ENCODE results near the gene ZNF785.
A peak's percentile ranks its signal among the peaks of the same experiment; 100 is the strongest.

The ZNF785 gene

GRCh38 chr16:30565526-30565925, 20.0 kb downstream of the ZNF785 start:
- TF ChIP-seq, protein P1, sequence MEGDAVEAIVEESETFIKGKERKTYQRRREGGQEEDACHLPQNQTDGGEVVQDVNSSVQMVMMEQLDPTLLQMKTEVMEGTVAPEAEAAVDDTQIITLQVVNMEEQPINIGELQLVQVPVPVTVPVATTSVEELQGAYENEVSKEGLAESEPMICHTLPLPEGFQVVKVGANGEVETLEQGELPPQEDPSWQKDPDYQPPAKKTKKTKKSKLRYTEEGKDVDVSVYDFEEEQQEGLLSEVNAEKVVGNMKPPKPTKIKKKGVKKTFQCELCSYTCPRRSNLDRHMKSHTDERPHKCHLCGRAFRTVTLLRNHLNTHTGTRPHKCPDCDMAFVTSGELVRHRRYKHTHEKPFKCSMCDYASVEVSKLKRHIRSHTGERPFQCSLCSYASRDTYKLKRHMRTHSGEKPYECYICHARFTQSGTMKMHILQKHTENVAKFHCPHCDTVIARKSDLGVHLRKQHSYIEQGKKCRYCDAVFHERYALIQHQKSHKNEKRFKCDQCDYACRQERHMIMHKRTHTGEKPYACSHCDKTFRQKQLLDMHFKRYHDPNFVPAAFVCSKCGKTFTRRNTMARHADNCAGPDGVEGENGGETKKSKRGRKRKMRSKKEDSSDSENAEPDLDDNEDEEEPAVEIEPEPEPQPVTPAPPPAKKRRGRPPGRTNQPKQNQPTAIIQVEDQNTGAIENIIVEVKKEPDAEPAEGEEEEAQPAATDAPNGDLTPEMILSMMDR (conservative IDR thresholded peaks at IDR 0.05; ENCODE audit: control insufficient read depth, insufficient read depth, low read depth, low read length): no peak
- H3K4me3 ChIP-seq (ENCODE audit: control insufficient read depth, low read depth, low read length): no peak overlapping the region
- no peak for DNase-seq (ENCODE audit: low read depth)

DNA sequence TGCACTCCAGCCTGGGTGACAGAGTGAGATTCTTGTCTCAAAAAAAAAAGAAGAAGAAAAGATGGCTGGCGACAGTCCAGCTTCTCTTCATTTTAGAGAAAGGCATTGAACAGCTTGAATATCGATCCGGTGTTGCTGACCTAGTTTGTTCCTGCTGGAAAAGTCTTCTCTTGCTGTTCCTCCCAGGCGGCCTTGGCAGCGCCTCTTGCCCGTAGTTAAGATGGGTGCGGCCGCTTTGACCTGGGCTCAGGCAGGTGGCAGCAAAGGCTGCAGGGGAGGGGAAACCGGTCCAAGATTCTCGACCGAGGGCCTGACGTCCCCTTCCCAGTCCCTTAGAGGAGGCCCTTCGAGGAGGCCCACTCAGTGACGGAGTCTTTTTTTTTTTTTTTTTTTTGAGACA, 23.5 kb downstream of the ZNF785 start:
- no peak overlapping the region for H3K4me3 ChIP-seq (ENCODE audit: control insufficient read depth, low read depth, low read length)
- no peak for DNase-seq (ENCODE audit: low read depth)
- TF ChIP-seq, protein P1 (conservative IDR thresholded peaks at IDR 0.05; ENCODE audit: control insufficient read depth, insufficient read depth, low read depth, low read length): no peak

DNA sequence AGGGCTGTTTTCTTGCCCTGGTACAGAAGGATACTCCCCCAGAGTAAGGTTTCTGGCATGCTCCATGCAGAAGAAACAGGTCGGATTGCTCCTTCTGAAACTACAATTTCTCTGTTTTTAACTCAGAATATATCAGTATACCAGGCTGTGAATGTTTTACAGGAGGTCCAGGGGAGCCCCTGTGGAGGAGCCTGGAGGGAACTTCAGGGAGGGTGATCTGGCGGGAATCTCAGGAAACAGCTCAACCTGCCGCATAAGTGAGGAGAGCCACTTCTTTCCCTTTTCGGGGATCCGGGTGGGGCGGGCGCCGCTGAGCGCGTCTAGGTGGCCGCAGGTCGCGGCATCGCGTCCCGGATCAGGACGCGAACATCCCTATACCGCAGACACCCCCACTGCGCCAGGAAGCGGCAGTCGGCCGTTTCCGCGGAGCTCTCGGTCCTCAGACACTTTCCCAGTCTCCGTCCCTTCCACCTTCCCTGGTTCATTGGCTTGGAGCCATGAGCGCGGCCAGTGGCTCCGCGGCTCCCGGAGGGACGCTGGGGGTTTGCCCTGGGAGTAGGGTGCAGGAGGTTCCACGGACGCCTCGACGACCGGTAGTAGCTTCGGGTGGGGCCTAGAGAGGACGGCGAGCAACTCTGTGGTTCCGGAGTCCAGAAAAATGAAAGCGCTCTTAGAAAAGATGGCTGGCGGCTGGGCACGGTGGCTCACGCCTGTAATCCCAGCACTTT, 24.2 kb downstream of the ZNF785 start:
- peak overlapping the region; percentile 38 for H3K4me3 ChIP-seq (ENCODE audit: control insufficient read depth, low read depth, low read length)
- DNase-seq (ENCODE audit: low read depth): peak; percentile 8
- TF ChIP-seq, protein P1 (conservative IDR thresholded peaks at IDR 0.05; ENCODE audit: control insufficient read depth, insufficient read depth, low read depth, low read length): no peak

DNA sequence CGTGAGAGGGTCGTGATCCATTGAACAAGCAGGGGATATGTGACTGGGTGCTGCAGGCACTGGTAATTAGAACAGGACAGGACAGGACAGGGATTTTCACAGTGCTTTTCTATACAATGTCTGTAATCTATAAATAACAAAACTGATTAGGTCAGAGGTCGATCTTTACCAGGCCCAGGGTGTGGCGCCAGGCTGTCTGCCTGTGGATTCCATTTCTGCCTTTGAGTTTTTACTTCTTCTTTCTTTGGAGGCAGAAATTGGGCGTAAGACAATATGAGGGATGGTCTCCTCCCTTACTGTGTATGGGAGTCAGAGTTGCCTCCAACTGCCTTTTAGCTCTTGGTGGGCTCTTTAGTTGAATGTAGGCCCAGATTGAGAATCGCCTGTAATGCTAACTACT, 25.8 kb downstream of the ZNF785 start:
- TF ChIP-seq, protein P1 (conservative IDR thresholded peaks at IDR 0.05; ENCODE audit: control insufficient read depth, insufficient read depth, low read depth, low read length): no peak
- DNase-seq (ENCODE audit: low read depth): no peak
- H3K4me3 ChIP-seq (ENCODE audit: control insufficient read depth, low read depth, low read length): no peak overlapping the region

- H3K4me3 ChIP-seq (ENCODE audit: control insufficient read depth, low read depth, low read length): peak overlapping the region; percentile 38
- no peak for DNase-seq (ENCODE audit: low read depth)
- TF ChIP-seq, protein P1 (conservative IDR thresholded peaks at IDR 0.05; ENCODE audit: control insufficient read depth, insufficient read depth, low read depth, low read length): no peak
Observed at GRCh38 chr16:30558789-30559377, 26.6 kb downstream of the ZNF785 start.

DNA sequence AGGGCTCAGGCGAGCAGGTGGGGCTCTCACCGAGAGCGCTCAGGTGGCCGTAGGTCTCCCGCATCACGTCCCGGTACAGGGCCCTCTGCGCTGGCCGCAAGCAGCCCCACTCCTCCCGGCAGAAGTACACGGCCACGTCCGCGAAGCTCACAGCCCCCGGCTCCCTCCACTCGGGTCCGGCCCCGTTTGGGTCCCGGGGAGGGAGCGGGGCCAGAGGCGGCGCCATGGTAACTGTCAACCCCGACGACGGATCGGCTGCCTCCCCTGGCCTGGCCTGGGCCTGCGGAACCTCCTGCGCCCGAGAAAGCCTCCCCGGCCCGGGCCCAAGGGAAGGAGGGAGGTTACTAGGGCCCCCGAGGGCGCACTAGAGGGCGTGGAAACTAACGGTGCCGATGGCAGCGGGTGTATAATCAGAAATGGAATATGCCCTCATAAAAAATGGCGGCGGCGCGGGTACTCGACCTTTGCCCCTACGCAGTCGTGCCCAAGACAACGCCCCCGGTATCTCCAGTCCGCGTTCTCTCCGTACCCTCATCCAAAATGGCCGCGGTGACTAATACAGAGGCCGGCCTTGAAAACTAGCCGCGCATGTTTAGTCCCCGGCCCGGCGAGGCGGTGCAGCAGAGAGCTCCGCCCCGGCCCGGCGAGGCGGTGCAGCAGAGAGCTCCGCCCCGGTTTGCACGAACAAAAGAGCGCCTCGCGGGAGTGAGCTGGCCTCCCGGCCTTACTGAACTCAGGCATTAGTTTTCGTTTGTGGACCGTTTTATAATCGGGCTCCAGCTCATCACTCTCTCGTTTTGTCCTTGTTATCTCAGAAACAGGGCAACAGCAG, 27.3 kb downstream of the ZNF785 start, which contains the start of gene ZNF764:
TSS of gene ZNF764 (minus strand) at position 418 of the 832 bp plus-strand sequence. CDS start at position 226, 192 bp downstream.
- H3K4me3 ChIP-seq (ENCODE audit: control insufficient read depth, low read depth, low read length): peak within 1 kb of the TSS; percentile 74
- DNase-seq (ENCODE audit: low read depth): peak; percentile 97
- TF ChIP-seq, protein P1 (conservative IDR thresholded peaks at IDR 0.05; ENCODE audit: control insufficient read depth, insufficient read depth, low read depth, low read length): no peak
